ENCODE results near the gene CAPN13.
"Not testable (repeated sequence)": the region's sequence is repeated elsewhere in the genome, so short reads cannot be mapped to it uniquely, and the experiment has no call there.

Gene CAPN13

GRCh38 chr2:30705711-30706533 lies 101.3 kb downstream of the CAPN13 start:
- no peak overlapping the region for H3K4me3 ChIP-seq (ENCODE audit: low read depth, low read length)

GRCh38 chr2:30705056-30705455 lies 102.2 kb downstream of the CAPN13 start:
- H3K4me3 ChIP-seq (ENCODE audit: low read depth, low read length): no peak overlapping the region

DNA sequence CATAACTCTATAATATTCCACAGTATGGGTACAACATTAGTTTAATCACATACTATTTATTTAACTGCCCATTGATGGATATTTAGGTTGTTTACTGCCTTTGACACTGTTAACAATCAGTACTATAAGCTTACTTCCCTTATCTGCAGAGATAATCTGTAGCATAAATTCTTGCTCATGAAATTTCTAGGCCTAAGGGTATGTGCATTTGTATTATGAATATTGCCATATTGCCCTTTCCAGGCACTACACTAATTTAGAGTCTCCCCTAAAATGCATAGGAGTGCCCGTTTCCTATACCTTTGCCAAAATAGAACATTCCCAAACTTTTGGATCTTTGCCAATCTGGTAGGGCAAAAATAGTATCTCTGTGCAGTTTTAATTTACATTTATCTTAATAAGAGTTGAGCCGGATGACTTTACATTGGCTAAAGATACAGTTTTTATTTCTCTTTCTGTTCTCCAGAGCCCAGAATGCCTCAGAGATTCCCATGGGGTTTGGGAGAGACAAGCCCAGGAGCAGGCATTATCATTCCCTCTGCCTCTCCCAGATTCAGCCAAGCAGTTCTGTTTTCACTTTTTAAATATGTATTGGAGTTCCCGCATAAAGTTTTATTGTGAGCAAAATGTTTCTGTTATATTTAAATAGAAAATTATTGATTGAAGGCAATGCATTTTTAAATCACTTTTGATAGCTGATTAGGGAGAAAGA lies 102.8 kb downstream of the CAPN13 start:
- no peak overlapping the region for H3K4me3 ChIP-seq (ENCODE audit: low read depth, low read length)

DNA sequence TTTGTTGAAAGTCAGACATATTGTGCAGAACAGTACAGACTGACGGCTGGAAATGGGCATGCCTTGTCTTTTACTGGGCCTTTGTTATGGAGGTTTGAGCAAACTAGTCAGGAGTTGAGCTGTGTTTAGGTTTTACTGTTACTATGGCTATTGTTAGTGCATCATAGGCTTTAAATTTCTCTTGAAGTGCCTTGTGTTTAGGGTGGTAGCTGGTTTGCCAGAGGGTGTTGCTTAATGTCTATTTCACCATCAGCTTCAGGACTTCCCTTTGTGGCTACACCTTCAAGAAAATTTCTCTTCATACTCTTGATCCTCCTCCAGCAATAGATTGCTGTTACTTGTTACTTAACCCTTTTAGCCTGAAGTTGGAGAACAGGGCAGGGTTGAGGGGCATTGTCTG lies 104.6 kb downstream of the CAPN13 start:
- H3K4me3 ChIP-seq (ENCODE audit: low read depth, low read length): no peak overlapping the region

DNA sequence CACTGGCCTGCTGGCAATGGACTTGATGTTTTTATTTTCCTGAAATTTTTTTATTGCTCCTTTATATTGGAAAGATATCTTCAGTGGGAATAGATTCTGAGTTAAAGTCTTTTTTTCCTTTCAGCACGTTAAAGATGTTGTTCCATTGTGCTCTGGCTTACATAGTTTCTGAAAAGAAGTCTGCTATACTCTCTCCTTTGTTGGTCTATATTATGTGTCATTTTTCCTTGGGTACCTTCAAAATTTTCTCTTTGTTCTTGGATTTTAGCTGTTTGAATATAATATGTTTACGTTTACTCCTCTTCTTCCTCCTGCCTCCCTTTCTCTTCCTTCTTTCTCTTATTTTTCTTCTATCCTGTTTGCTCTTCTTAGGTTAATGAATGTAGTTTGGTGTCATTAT lies 105.5 kb downstream of the CAPN13 start:
- H3K4me3 ChIP-seq (ENCODE audit: low read depth, low read length): no peak overlapping the region

GRCh38 chr2:30697242-30698103 lies 109.8 kb downstream of the CAPN13 start:
- H3K4me3 ChIP-seq (ENCODE audit: low read depth, low read length): not testable (repeated sequence)

- no peak overlapping the region for H3K4me3 ChIP-seq (ENCODE audit: low read depth, low read length)
Observed at GRCh38 chr2:30695749-30696148, 111.5 kb downstream of the CAPN13 start.

- no peak overlapping the region for H3K4me3 ChIP-seq (ENCODE audit: low read depth, low read length)
Observed at GRCh38 chr2:30694286-30695055, 112.8 kb downstream of the CAPN13 start.

GRCh38 chr2:30693821-30694281 lies 113.4 kb downstream of the CAPN13 start:
- H3K4me3 ChIP-seq (ENCODE audit: low read depth, low read length): no peak overlapping the region

GRCh38 chr2:30692829-30693275 lies 114.4 kb downstream of the CAPN13 start:
- no peak overlapping the region for H3K4me3 ChIP-seq (ENCODE audit: low read depth, low read length)

GRCh38 chr2:30691948-30692828 lies 115.1 kb downstream of the CAPN13 start:
- H3K4me3 ChIP-seq (ENCODE audit: low read depth, low read length): no peak overlapping the region

DNA sequence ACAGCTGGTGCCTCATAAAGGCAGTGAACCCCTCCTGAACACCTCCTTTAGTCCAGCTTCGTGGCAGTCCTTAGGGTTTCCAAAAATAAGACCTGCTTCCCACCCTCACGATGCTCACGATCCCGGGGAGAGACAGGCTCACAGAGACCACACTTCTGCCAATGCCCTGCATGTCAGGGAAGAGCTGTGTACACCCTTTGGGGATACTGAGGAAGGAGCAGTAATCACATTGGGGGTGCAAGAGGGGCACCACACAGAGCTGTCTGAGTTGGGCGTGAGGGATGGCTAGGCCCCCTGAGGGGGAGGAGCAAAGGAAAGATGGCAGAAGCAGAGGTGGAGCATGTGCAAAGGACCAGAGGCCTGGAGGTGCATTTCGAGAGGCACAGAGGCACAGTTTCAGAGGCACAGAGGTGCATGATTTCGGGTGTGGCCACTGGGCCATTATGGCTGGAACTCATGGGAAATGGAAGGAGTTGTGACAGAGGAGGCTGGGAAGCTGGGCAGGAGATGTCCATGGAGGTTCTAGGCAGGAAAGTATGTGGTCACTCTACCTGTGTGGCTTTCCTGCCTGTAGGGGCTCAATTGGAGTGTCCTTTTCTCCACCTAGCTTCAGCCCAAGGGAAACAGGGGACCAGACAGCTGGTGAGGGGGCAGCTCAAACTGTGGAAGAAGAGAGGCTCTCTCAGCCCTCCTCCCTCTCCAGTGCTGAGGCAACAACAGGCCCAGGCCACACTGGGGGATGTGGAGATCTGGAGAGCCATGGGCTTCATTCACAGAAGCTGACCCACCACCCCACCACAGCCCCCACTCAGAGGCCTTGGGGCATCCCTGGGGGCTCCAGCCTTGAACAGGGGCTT lies 115.9 kb downstream of the CAPN13 start:
- H3K4me3 ChIP-seq (ENCODE audit: low read depth, low read length): no peak overlapping the region

GRCh38 chr2:30690126-30690561 lies 117.1 kb downstream of the CAPN13 start:
- H3K4me3 ChIP-seq (ENCODE audit: low read depth, low read length): no peak overlapping the region

GRCh38 chr2:30689496-30690125 lies 117.6 kb downstream of the CAPN13 start:
- H3K4me3 ChIP-seq (ENCODE audit: low read depth, low read length): no peak overlapping the region

DNA sequence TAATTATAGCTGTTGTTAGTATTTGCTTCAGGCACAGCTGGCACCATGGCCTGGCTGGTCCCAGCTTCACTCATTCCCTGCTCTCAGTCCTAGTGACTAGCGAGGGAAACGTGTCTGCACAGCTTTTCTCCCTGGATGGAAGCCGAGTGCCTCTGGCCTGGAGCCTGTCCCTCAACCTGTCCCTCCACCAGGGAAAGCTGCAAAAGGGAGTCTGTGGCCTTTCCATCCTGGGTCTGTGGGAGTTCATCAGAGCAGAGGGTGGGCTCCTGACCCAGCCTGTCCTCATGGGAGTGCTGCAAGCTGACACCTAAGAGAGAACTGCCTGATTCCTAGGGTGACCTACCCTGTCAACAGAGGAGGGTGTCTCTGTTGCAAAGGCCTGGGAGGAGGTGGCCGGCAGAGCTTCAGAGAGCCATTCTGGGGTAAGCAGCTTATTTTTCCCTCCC lies 118.3 kb downstream of the CAPN13 start:
- H3K4me3 ChIP-seq (ENCODE audit: low read depth, low read length): no peak overlapping the region

DNA sequence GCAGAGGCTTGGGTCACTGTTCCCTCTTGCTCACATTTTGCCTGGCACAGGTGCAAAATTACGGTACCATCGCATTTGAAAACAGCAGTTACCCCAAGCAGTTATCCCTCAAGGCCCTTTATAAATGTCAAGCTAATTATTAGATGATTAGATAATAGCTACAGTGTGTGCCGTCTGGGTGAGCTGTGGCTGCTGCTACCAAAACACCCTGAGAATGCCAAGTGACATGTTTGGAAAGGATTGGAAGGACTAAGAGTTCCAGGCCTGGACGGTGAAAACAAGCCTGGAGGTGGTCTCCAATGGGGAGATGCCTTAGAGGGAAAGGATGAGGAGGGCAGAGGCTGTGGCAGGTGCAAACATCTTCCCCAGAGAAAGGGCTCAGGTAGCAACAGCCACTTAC lies 120.6 kb downstream of the CAPN13 start:
- no peak overlapping the region for H3K4me3 ChIP-seq (ENCODE audit: low read depth, low read length)

DNA sequence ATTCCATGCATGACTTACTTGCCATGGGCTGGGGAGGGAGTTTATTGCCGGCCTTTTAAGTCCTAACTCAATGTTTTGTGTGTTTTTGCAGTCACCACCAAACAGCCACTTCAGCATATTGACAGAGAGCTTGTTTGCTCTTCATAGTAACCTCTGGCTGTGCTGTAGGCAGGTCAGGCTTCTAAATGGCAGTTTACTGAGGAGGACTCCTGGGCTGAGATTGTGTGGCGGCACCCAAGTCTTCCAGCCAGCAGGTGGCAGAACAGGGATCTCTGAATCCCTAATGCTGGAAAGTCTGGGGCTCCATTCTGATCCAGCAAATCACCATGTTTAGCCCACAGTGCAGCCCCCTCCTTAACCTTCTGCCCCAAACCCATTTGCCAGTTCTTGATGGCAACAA lies 121.2 kb downstream of the CAPN13 start:
- no peak overlapping the region for H3K4me3 ChIP-seq (ENCODE audit: low read depth, low read length)

DNA sequence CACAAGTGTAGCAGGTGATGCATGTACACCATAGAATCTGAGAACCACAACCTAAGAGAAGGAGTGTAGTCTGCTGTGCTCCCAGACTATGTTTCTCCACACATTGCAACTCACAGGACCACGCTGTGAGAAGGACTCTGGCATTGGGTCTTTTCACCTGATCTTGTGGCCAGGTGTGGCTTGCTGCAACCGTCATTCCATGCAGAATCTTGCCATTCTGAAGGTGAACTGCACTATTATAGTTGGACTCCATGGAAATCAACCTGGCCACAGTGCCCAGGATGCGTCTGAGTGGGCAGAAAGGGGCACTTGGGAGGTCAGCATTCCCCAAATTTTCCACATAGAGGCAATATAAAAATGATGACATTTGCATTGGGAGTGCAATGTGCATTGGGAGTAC lies 122.2 kb downstream of the CAPN13 start:
- H3K4me3 ChIP-seq (ENCODE audit: low read depth, low read length): no peak overlapping the region
